ENCODE measurements around the gene BTBD7. TPM values are rescaled to one million over a fixed set of nuclear protein-coding genes. Genes with fewer than 3 reads are reported as not detected.
"Not testable (repeated sequence)": the region's sequence is repeated elsewhere in the genome, so short reads cannot be mapped to it uniquely, and the experiment has no call there.

Gene BTBD7
- total RNA-seq (2014; rRNA removed; shearing (Covaris generic)): 7.1 and 17.2 TPM in 2 replicates

DNA sequence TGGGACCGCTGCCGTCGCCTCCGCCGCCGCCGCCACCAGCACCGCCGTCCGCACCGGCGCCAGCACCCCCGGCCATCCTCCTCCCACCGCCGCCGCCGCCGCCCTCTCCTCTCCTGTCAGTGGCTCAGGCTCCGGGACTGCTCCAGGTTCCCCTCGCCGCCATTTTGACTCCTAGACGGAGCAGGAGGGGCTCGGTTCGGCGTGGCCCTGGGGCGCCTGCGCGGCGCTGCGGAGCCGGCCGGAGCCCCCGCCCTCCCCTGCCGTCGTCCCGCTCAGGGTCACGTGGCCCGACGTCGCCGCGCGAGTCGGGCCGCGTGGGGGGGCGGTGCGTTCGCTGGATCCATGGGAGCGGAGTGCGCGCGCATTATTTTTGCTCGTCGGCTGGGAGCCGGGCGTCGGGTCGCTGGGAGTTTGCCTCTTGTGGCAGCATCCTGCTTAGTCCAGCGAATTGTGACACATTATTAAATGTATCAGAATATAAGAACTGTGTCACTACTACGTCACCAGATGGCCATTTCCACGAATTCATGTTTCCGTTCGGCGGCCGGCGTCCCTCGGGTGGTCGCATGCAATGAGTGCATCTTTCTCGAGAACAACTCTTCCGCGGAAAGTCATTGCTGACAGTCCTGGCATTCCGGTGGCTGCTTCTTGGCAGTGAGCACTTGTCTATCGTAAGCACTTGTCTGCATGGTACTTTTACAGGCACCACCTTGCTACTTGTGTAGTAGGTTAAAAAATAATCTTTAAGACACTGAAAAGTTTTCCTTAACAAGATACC is at the start of gene BTBD7:
BTBD7 (minus strand) TSS at position 184 of the 778 bp plus-strand sequence. CDS start 36,985 bp downstream, outside the sequence.
- Histone ChIP-seq H3K4me1 (replicated peaks) (peaks cover 17% of the 10 kb centered on the region), H3K27ac (peak within 1 kb of the TSS; percentile 91), H3K27me3 (replicated peaks) (no peaks in the 10 kb centered on the region), H3K9me3 (replicated peaks) (no peaks in the 10 kb centered on the region; the same call in 1 of the 2 replicates), H3K4me3 (peak within 1 kb of the TSS; percentile 89), H3K36me3 (peaks cover 14% of the 10 kb centered on the region)
- peak; percentile 92 to 93 for DNase-seq (ENCODE audit: low read depth in 1 of 2, low spot score in 2 of 2)

GRCh38 chr14:93381644-93382043 is 48.8 kb upstream of the BTBD7 start:
- Histone ChIP-seq H3K36me3 (no peaks in the 10 kb centered on the region), H3K27me3 (replicated peaks) (peaks cover 3% of the 10 kb centered on the region; the same call in 1 of the 2 replicates), H3K9me3 (replicated peaks) (no peaks in the 10 kb centered on the region), H3K27ac (no peak overlapping the region), H3K4me1 (replicated peaks) (no peaks in the 10 kb centered on the region), H3K4me3 (no peak overlapping the region)
- DNase-seq (ENCODE audit: low read depth in 1 of 2, low spot score in 2 of 2): no peak

DNA sequence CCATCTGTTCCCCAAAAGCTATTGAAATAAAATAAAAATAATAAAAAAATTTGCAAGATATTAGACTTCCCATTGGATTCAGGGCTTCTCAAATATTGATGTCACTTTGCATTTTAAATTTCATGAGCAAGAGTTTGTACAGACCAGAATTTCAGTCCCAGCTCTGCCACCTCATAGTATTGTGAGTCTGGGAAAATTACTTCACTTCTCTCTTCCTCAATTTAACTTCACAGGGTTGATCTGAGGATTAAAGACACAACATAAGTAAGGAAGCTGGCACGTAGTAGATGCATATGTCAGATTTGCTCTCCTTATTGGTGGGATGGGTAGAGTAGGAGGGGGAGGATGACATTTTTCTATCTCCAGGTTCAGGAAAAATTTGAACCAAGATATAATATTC is 47.0 kb upstream of the BTBD7 start:
- DNase-seq (ENCODE audit: low read depth in 1 of 2, low spot score in 2 of 2): no peak
- no peaks in the 10 kb centered on the region for H3K9me3 ChIP-seq (replicated peaks)
- no peaks in the 10 kb centered on the region for H3K36me3 ChIP-seq
- no peak overlapping the region for H3K27ac ChIP-seq
- peaks cover 3% of the 10 kb centered on the region; the same call in 1 of the 2 replicates for H3K27me3 ChIP-seq (replicated peaks)
- no peak overlapping the region for H3K4me3 ChIP-seq
- no peaks in the 10 kb centered on the region for H3K4me1 ChIP-seq (replicated peaks)

DNA sequence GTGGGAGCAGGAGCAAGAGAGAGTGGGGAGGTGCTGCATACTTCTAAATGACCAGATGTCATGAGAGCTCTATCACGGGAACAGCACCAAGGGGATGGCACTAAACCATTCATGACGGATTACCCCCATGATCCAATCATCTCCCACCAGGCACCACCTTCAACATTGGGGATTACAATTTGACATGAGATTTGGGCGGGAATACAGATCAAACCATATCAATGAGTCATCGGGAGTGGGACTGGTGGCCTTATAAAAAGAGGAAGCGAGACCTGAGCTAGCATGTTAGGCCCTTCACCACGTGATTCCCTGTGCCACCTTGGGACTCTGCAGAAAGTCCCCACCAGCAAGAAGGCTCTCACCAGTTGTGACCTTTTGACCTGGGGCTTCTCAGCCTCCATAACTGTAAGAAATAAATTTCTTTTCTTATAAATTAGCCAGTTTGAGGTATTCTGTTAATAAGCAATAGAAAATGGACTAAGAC is 42.9 kb upstream of the BTBD7 start:
- peaks cover 3% of the 10 kb centered on the region for H3K27me3 ChIP-seq (replicated peaks)
- H3K9me3 ChIP-seq (replicated peaks): no peaks in the 10 kb centered on the region
- H3K27ac ChIP-seq: no peak overlapping the region
- no peak for DNase-seq (ENCODE audit: low read depth in 1 of 2, low spot score in 2 of 2)
- no peaks in the 10 kb centered on the region for H3K4me1 ChIP-seq (replicated peaks)
- no peaks in the 10 kb centered on the region for H3K36me3 ChIP-seq
- H3K4me3 ChIP-seq: no peak overlapping the region

DNA sequence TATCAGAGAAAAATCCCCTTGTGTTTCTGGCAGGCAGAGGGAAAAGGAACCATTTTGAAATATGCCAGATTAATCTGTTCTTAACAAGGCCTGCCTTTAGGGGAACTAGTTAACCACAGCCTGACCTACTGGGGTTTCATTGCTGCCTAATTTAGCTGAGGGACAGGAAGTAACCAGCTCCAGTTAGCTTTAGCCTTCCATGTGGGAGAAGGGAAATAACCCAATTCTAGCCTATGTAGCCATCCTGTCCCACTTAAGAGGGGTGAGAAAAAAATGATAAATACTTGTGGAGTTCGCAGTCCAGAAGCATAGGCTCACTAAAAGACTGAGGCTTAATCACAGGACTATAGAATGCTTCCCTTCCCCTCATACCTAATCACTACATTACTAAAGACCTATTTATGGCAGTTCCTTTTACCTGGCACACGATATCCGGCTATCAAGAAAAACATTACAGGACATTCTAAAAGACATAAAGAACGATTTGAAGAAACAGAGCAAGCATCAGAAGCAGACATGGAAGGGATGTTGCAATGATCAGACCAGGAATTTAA is 37.0 kb upstream of the BTBD7 start:
- Histone ChIP-seq H3K27ac (no peak overlapping the region), H3K4me3 (no peak overlapping the region), H3K4me1 (replicated peaks) (no peaks in the 10 kb centered on the region), H3K27me3 (replicated peaks) (peaks cover 8% of the 10 kb centered on the region), H3K9me3 (replicated peaks) (no peaks in the 10 kb centered on the region), H3K36me3 (no peaks in the 10 kb centered on the region)
- DNase-seq (ENCODE audit: low read depth in 1 of 2, low spot score in 2 of 2): no peak

DNA sequence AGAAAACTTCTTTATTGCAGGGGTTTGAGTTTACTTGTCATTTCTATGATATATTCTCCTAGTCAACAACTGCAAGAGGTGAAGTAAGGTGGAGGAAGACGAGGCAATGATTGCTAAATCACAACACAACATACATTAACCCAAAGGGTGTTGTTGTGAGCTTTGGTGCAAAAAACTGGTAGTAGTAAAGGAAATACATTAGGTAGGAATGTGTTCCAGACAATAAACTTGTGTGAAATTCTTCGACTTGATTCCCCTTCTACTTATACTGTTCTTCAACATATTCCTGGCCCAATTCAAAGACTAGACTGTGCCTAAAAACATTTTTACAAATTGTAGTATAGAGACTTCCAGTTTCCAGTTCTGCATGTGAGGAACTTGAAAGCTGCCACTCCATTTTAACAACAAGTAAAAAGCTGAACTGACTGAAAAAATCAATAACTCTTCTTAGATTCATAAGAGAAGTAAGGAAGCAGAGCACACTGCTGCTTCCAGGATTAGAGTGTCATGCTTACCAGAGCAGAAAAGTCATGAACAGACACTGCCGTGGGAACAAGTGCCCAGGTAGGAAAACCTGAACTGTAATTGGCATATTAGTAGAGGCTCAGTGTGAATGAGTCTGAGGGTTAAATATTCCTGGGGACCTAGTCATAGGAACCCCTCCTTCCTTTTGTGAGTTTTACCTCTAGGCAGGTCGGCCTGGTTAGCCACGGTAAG is 36.3 kb upstream of the BTBD7 start:
- Histone ChIP-seq H3K4me1 (replicated peaks) (no peaks in the 10 kb centered on the region), H3K4me3 (no peak overlapping the region), H3K9me3 (replicated peaks) (no peaks in the 10 kb centered on the region), H3K36me3 (no peaks in the 10 kb centered on the region), H3K27me3 (replicated peaks) (peaks cover 8% of the 10 kb centered on the region), H3K27ac (no peak overlapping the region)
- DNase-seq (ENCODE audit: low read depth in 1 of 2, low spot score in 2 of 2): no peak

- DNase-seq (ENCODE audit: low read depth in 1 of 2, low spot score in 2 of 2); H3K4me3 ChIP-seq; H3K36me3 ChIP-seq; H3K27me3 ChIP-seq (replicated peaks); H3K27ac ChIP-seq; H3K4me1 ChIP-seq (replicated peaks); H3K9me3 ChIP-seq (replicated peaks): not testable (repeated sequence)
Observed at GRCh38 chr14:93354873-93355272, 22.0 kb upstream of the BTBD7 start.

DNA sequence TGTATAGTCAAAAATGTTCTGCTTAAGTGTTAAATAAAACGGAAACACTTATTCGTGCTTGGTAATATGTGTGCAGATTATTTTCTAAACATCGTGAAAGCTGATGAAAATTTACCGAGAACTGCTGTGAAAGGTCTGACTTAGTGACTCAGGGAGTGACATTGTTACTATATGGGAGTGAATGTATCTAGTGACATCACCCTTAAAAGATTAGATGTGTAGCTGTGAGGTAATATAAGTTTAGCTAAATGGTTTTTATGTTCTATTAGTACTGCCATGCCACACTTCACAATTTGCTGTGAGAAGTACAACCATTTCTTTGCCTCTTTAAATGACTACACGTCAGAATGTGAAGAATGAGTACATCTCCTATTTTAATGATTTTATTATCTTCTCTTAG is 15.5 kb upstream of the BTBD7 start:
- H3K36me3 ChIP-seq: no peaks in the 10 kb centered on the region
- H3K4me1 ChIP-seq (replicated peaks): no peaks in the 10 kb centered on the region
- H3K27me3 ChIP-seq (replicated peaks): peaks cover 5% of the 10 kb centered on the region; the same call in 1 of the 2 replicates
- DNase-seq (ENCODE audit: low read depth in 1 of 2, low spot score in 2 of 2): no peak
- H3K4me3 ChIP-seq: no peak overlapping the region
- H3K27ac ChIP-seq: no peak overlapping the region
- H3K9me3 ChIP-seq (replicated peaks): no peaks in the 10 kb centered on the region

- DNase-seq (ENCODE audit: low read depth in 1 of 2, low spot score in 2 of 2): no peak
- no peaks in the 10 kb centered on the region for H3K36me3 ChIP-seq
- H3K27me3 ChIP-seq (replicated peaks): peaks cover 5% of the 10 kb centered on the region; the same call in 1 of the 2 replicates
- no peak overlapping the region for H3K27ac ChIP-seq
- no peaks in the 10 kb centered on the region for H3K9me3 ChIP-seq (replicated peaks)
- no peaks in the 10 kb centered on the region for H3K4me1 ChIP-seq (replicated peaks)
- no peak overlapping the region for H3K4me3 ChIP-seq
Observed at GRCh38 chr14:93347850-93348249, 15.0 kb upstream of the BTBD7 start.

GRCh38 chr14:93346926-93347721 is 14.3 kb upstream of the BTBD7 start, which contains the start of gene COX8C:
Gene COX8C (plus strand): TSS chr14:93347182. CDS start chr14:93347269, 87 bp downstream.
- no peak for DNase-seq (ENCODE audit: low read depth in 1 of 2, low spot score in 2 of 2)

DNA sequence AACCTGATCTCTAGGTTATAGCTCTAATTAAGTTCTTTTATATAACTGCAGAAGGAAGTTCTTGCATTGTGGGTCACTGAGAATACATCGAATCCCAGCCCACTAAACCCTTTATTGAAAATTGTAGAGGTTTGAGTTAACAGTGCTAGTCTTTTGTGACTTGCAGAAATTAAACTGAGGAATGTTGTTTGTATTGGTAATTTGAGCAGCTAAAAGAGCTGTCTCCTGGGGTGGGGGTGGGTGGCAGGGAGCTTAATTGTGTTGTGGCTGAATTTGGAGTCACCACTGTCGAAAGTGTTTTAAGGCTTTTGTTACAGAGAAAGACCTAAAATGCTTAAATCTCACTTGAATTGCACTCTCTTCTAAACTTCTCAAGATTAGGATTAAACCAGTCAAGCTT is 11.0 kb upstream of the BTBD7 start:
- H3K4me1 ChIP-seq (replicated peaks): no peaks in the 10 kb centered on the region
- no peaks in the 10 kb centered on the region for H3K36me3 ChIP-seq
- no peak overlapping the region for H3K4me3 ChIP-seq
- no peak for DNase-seq (ENCODE audit: low read depth in 1 of 2, low spot score in 2 of 2)
- no peak overlapping the region for H3K27ac ChIP-seq
- no peaks in the 10 kb centered on the region for H3K27me3 ChIP-seq (replicated peaks)
- 0 out of 2 replicates have a peak, but pooled peaks cover 2% of the 10 kb centered on the region for H3K9me3 ChIP-seq (replicated peaks)

More at GRCh38 chr14:93346926-93347721, 14.3 kb upstream of the BTBD7 start, which contains the start of gene COX8C:
- H3K9me3 ChIP-seq (replicated peaks): no peaks in the 10 kb centered on the region
- H3K27me3 ChIP-seq (replicated peaks): peaks cover 5% of the 10 kb centered on the region; the same call in 1 of the 2 replicates
- no peak within 1 kb of the TSS for H3K4me3 ChIP-seq
- H3K36me3 ChIP-seq: no peaks in the 10 kb centered on the region
- H3K4me1 ChIP-seq (replicated peaks): no peaks in the 10 kb centered on the region
- no peak within 1 kb of the TSS for H3K27ac ChIP-seq

- Histone ChIP-seq H3K9me3 (replicated peaks) (0 out of 2 replicates have a peak, but pooled peaks cover 2% of the 10 kb centered on the region), H3K4me1 (replicated peaks) (no peaks in the 10 kb centered on the region), H3K27ac (no peak overlapping the region), H3K4me3 (no peak overlapping the region), H3K27me3 (replicated peaks) (no peaks in the 10 kb centered on the region), H3K36me3 (no peaks in the 10 kb centered on the region)
- DNase-seq (ENCODE audit: low read depth in 1 of 2, low spot score in 2 of 2): no peak
Observed at GRCh38 chr14:93343266-93343665, 10.4 kb upstream of the BTBD7 start.

DNA sequence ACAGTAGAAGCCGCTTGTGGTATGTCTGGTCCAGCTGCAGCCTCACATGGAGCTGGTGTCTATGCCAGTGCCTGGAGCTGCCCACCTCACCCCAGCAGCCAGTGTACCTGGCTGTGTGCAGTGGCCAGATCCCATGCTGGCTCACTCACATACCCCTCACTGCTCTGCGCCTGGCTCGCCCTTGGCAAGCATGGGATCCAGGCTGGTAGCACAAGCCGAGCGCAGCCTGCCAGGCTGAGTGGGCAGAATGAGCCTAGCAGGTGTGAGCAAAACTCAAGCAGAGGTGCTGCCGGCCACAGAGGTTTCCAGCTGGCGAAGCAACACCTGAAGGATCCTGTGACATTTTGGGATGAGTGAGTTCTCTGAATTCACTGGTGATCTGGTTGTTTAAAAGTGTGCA is 5.0 kb upstream of the BTBD7 start:
- Histone ChIP-seq H3K36me3 (no peaks in the 10 kb centered on the region), H3K9me3 (replicated peaks) (0 out of 2 replicates have a peak, but pooled peaks cover 2% of the 10 kb centered on the region), H3K4me3 (no peak overlapping the region), H3K27ac (no peak overlapping the region), H3K27me3 (replicated peaks) (no peaks in the 10 kb centered on the region), H3K4me1 (replicated peaks) (0 out of 2 replicates have a peak, but pooled peaks cover 6% of the 10 kb centered on the region)
- DNase-seq (ENCODE audit: low read depth in 1 of 2, low spot score in 2 of 2): no peak

Data from SJSA1 (cell line).